Hematopoietic multipotent progenitor cell treated with erythropoietin and hydrocortisone succinate and interleukin-3 and kit ligand, for 4 days (in vitro differentiated cells): ENCODE measurements around the gene MBNL2.

Experiments
- DNase-seq: peaks from one replicate; pipeline ENCODE4 v3.0.0-alpha.2; 2015

Gene MBNL2

DNA sequence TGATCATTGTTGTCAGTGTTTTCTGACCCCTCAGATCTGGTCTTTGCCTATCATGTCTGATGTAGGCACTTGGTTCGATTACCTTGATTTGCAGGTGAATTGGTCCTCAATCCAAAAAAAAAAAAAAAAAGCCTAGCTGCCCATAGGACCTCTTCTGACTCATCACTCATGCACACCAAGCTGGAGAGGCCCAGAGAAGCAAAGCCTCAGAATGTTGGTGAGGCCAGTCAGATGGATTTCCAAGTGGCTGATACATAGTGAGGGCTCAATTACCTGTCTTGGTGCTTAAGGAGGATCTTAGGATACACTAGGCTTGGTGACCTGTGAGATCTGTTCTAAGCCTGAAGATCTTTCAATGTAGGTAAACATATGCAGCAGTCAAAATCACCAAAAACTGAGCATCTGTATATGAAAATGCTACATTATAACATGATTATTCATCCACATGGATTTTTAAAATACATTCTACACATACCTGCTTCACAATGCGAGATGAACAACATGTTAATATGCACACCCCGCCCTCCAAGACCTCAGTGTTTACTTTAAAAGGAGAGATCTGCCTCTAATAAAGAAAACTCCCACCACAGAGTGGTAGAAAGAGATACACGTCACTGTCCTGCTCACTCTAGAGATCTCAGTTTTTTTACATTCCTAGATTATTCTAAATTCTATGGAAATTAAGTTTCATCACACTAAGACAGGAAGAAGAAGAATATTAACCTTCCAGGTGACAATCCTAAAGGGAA is 132.0 kb downstream of the MBNL2 start:
- no peak for DNase-seq

DNA sequence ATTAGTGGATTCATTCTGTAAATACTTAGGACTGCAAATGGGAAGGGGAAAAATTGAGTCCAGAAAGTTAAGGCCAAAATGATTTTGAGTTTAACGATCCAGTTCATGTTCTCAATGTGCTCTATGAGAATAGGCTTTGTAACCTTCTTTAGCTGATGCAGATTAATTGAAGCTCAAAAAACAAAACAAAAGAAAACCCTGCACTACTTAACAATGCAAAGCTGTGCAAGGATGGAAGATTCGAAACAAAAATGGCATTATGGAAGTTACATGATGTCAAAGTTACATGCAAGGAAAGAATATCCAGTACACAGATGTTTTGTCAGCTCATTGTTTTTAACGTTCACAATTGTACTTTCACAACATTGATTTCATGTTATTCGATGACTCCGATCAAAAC is 132.7 kb downstream of the MBNL2 start:
- DNase-seq, result no peak

DNA sequence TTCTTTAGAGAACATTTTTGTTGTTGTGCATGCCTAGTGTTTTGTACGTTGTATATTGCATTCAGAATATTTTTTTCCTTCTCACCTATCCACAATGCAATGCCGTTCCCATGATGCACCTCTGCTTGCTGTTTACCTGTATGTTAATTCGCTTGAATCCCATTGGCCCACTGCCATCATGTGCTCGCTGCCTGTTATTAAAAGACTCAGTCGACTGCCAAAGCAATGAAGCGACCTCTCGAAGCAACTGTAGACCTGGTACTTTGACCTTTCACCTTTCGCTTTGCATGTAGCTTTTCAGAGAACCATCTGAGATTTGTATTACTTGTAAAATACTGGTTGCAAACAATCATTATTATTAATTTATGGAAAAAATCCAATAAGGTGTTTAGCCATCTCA is 134.5 kb downstream of the MBNL2 start:
- no peak for DNase-seq

DNA sequence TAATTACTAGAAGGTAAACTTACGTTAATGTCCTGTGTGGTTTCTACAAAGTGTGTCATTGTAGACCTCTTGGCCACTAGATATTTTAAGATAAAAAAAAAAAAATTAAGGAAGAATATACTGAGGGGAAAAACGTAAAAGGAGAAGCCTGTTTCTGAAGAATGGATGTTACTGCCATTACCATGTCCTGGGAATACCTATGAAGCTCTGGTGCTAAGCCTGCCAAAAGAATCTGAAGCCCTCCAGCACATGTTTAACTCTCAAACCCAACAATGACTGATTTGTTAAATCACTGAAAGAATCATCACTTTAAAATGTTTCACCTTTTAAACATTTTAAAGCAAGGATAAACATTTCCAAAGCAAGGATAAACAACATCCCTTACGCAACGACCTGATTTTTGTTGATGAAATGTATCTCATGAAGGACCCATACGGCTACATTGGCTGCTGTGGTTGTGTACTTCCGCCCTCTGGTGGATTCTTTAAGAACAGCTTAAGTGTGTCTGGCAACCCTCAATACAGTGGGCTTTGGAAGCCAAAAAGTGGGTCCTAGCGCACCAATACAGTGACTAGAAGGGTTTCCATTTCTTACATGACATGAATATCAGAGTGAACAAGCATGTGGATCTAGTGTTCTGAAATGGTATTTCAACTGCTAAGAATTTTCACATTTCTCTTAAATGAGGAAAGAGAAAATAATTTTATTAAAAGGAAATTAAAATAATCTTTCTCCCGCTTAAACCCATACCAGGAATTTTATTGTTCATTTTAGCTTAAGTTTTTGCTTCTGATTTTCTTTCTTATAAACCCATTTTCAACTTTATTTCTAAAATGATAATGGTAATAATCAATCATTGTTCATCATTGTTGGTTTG is 137.3 kb downstream of the MBNL2 start:
- peak; percentile 87 for DNase-seq

DNA sequence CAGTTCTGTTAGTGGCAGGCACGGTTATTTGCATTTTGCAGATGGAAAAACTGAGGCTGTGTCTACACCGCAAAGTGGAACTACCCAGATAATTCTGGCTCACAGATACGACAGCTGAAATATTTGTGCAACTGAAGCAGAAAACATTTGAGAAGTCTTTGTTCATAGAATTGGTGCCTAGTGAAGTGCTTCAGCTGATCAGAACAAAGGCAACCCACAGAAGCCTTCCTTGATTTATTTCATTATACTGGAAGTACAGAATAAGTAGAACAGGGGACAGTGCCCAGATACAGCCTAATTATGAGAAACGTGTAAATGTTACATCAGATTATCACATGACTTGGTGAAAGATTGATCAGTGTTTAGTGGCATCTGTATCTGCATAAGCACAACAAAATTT is 138.5 kb downstream of the MBNL2 start:
- no peak for DNase-seq

DNA sequence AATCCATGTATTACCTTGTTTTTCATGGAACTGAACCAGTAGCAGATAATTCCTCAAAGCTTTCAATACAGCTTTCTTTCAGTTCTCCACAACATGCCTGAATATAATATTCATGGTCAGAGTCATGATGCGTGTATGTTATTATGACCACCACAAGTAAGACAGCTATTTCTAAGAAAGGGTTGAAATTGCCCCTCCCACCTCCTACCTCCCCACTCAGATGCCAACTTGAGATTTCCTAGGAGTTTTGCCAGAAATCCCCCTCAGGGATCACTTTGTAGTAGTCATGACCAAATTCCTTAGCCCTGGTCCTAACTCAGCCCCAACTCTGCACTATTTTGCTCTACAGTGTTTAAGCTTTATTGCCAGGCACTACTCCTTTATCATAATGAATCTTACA is 141.9 kb downstream of the MBNL2 start:
- no peak for DNase-seq

DNA sequence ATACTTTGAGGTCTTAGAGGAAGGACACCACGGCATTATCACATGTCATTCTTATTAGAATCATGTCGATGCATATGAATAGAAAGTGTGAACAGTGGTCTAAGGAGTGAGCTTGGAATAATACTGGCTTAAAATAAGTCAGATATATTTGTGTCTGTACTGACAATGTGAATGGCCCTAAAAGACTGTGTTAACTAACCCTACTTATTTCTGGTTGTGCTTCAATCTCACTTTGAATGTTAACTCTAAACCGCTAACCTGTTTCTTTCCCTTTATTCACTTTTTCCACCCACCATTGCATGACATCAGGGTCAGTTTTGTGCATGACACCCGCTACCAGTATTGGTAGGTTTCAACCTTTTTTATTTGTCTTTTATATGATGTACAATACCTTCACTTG is 142.7 kb downstream of the MBNL2 start:
- DNase-seq, result no peak

DNA sequence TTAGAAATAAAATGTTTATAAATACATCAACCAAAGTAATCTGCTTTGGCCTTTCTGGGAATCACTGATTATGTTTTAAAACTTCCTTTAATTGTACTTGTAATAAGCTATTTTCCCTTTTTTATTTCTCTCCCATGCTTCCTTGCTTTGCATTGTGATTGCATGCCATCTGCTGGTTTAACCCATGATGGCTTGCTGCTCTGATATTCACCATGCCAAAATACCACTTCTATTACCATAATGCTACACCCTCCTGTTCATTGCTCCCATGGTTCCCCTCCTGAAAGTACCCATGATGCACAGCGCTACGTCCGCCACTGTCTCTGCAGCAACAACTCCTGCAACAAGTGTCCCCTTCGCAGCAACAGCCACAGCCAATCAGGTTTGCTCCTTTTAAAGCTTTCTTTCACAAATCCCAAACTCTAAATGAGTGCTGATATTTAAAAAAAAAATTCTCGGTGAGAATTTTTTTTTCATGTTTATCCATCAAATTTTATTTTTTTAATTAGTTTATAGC is 144.1 kb downstream of the MBNL2 start:
- no peak for DNase-seq

DNA sequence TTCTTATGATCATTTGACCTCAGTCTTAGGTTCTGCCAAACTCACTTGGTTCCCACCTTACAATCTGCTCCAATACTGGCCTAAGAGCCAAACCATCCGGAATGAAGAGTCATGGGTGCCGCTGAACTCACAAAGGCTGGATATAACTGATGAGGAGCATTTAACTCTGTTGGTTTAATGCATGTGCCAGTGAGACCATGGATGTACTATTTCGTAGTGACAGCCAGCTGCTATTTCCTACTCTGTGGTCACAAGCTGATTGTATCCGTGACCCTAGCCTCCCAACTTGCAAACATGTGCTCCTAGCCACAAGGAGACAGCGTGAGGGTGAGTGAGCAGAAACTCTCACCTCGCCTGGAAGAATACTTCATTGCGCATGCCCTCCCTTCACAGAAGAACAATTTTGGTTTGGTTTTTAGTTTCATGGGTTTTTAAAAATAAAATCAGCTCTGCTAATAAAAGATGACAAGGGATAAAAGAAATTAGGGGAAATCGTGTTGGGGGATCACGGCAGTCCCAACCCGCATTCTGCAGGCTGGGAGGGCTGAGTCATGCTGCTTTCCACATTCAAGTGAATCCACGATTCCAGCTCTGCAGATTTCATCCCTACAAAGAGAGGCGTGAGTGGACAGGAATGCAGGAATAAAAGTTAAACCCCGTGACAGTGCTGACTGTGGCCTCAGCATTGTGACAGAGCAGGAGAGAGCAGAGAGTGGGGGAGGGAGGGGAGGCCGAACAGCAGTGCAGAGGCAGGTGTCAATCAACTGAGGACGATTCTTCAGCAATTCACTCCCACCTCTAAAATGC is 145.1 kb downstream of the MBNL2 start:
- DNase-seq, result peak; percentile 90

DNA sequence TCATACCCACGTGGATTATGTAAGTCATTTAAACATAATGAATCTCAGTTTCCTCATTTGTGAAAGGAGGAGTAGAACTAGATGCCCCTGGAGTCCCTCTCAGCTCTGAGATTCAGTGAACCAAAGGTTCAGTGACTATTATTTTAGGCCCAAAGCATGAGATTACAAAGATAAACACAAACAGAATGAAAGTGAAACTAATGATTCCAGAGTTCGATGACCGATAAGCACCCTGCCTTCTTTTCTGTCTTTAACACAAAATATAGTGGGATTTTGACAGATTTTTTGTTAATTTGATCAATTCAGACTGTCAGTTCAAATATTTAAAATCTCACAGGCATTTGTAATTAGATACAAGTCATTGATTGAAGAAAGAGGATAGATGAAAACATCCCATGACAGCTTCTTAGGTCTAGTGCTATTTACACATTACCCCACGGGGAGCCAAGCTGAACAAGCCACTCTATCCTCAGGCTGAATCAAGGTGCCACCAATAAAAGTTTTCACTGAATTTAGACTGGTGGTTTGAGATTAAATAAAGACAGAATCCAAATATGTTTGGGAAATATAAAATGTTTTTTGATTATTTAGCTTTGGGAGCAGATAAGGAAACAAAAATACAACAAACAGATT is 147.2 kb downstream of the MBNL2 start:
- DNase-seq, result no peak

DNA sequence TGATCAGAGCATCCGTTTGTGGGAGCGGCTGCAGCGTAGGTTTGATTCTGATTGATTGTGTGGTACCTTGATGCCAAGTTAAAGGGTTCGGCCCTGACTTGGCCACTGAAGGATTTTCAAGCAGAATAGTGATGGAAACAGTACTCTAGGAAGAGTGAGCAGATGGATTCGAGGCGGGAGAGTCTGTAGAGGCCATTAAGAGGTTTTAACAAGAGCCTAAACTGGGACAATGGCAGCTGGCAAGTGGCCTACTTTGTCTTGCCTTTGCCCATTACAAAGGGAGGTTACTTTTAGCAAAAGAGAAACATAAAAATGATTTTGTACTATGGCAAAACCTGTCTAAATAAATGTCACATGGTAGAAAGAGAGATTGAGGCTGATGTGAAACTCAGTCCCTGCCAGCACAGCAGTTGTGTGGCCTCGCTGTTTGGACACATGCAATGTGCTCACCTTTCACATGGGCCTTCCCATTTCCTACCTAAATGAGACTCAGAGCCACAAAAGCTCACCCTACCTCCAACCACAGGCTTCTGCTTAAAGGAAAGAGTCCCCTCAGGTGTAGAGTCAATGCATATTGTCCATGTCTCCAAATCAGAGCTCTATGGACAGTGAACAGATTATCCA is 149.5 kb downstream of the MBNL2 start:
- DNase-seq, result no peak

DNA sequence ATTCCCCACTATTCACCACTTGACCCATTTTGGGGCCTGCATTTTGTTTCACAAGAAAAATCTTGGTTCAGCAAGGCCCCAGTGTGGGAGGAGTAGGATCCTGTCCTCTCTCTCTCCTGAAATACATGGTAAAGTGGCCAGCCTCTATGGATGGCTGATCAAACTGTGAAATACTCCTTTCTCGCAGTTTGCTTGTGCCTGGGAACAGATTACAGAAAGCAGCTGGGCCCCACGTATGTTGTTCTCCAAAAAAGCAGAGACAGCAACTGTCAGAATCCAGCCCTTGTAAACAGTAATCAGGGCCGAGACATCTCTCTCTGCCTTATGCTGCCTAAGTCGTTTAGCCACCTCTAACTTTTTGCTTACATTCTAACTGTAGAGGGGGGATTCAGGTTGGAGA is 150.8 kb downstream of the MBNL2 start:
- DNase-seq, result no peak

DNA sequence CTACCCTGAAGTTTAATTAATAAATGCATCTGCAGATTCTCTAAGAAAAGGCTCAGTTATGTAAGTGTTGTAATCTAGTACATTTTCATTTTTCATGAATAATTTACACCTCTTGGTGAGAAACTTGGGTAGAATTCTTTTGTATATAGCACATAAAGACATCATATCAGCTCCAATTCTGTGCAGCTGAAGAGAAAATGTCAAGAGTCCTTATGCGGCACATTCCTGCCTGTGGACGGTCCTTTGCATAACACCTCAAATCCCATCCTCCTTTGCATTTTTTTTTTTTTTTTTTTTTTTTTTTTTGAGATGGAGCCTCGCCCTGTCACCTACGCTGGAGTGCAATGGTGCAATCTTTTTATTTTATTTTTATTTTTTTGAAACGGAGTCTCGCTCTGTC is 151.7 kb downstream of the MBNL2 start:
- DNase-seq, result no peak

DNA sequence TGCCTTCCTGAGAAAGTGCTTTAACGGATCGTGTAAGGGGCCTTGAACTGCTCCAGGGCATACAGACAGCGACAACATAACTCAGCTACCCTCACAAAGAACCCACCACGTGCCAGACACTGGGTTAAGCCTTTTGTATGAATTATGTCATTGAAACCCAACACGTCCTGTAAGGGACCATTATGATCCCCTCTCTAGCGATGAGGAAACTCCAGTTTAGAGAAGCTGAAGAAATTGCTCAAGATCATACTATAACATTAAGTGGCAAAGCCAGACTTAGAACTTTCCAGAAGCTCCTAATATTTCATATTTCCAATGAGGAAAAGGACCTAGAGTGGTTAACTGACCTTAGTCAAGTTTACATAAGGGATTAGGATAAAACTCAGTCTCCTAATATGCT is 154.8 kb downstream of the MBNL2 start:
- DNase-seq, result no peak

DNA sequence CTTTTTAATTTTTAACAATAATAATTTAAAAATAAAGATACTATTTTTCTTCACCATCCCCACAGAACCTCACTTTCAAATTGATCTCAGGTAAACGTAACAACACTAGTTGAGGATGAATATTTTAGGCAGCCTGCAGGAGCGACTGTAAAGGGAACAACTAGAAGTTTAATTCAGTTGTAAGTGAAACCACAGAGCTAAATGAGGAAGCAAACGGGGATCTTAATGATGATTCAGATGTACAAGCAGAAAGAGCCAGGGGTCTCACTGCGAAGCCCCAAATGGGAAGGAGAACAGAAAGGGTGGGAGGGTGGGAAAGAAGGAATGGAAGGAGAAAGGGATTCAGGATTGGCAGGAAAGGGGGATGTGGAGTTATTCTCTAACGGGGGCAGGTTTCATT is 157.3 kb downstream of the MBNL2 start:
- peak; percentile 58 for DNase-seq

DNA sequence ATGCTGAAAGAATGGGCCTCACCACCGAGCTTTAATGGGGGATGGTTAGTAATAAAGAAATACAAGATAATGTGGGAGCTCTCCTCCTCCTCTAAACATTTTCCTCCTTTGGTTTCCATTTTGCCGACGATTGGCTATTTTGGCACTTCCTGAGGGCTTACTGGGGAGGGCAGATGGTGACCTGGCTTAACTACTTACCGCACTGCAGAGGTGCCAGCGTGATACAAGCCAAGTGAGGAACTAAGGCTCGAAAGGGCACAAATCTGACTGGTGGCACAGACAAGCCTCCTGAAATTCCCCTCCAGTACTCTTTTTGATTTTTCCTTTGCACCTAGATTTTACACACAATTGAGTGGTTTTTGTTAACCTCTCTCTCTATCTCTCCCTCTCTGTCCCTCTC is 158.6 kb downstream of the MBNL2 start:
- DNase-seq, result no peak

DNA sequence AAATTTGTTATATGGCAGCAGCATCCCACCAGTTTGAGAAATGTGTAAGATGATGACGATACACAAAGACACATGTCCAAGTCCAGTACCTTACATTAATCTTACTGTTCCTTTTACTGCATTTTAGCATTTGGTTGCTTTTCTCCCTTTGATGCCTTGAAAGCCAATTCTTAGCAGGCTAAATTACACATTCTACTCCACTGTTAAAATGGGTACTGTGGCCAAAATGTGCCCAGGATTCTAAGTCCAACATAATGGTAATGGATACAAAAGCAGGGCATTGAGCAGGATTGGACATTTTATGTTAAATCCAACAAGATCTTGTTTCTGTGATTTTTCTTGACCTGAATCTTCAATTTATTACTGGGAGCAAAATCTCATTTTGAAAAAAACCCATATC is 159.1 kb downstream of the MBNL2 start:
- no peak for DNase-seq

DNA sequence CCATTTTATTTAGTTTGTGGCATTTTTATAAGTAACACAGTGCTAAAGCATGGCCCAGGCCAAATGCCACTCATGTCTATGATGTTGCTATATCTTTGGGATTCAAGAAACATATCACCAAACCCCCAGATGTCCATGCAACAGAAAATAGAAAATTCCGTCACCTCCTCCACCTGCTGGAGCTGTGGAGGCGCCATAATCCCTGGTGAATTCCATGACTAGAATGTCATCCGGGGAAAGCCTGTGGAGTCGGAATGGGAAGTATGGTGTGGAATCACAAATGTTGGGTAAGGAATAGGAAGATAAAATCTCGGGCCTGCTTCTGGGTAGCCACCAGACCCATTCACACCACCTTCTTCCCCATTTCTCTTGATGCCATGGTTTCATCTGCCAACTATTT is 160.1 kb downstream of the MBNL2 start:
- DNase-seq, result no peak

DNA sequence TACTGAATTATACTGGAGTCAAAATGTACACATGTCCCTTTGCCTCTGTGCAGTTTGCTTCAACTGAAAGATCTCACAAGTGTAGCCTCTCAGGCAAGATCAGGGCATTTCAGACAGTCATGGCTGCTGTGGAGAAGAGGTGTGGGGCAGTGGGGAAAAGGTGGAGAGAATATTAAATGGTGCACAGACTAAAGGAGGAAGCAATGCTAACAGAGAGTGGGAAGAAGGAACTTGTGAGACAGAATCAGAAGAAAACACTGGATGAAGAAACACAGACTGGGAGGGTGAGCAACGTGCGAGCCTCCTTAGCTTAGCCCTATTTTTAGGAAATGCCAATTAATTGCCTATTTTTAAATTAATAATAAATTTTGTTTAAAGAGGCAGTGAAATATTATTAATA is 162.2 kb downstream of the MBNL2 start:
- DNase-seq, result no peak

DNA sequence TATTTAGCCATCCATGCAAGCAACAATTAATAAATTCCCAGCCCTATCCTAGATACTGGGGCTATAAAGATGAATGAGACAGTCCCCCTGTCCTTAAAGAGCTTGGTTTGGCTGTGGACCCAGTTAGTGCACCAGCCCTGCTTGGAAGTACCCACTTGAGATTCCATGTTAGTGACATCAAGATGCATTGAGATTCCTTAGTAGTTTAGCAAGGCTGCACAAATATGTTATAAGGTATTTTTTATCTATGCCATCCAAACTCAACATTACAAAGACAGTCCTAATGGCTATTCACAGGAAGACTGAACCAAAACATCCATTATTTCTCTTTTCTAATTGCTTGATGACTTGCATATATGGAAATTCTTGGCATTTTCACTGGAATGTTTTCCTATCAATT is 163.0 kb downstream of the MBNL2 start:
- DNase-seq, result no peak

DNA sequence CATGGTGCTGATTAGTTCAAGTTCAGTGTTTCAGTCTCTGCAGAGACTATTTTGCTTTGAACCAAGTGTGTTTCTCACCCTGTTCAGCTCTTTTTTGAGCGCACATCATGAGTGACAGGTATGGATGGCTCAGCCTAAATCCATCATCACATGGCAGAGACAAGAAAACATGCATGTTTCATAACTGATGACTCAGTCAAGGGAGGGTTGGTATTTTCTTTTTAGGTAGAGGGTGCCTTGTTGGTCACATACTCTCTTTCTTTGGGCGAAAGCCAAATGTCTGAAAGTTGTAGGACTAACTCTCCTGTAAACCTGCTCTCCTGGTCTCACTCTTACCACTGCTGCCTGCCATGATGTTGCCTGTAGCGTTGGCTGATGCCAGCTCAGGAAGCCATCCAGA is 163.7 kb downstream of the MBNL2 start:
- DNase-seq, result no peak

DNA sequence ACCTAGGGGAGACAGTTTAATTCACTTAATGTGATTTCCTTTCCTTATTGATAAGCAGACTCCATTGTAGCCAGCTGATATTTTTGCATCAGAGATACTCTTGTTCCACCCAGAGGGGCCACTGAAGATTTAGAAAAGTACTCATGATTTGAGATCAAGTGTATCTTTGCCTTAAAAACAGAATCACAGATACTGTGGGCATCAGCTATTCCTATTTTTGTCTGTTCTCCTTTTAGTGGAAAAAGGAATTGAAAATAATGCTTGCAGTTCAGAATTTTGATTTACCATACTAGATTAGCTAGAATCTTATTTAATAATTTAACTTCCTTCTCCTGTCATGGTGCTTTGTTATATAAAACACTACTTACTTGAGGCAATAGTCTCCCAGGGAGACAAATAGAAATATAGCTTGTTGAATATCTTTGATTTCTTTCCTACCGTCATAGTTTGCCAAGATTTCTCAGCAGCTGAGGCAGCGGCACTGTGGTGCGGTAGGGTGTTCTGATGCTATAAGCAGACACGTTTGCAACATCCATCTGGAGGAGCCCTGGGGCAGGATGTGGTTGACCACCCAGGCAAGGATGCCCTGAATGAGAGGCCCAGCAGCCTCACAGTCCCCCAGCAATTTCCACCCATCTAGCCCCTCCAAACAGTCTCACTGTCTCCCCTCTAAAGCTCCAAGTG is 164.8 kb downstream of the MBNL2 start:
- DNase-seq, result peak; percentile 80
